Smooth muscle cell of the umbilical artery (primary cell): ENCODE data around the gene RNASE2. TPM values are rescaled to one million over a fixed set of nuclear protein-coding genes. Genes with fewer than 3 reads are reported as not detected.

ENCODE experiments used
- total RNA-seq: library from RNA; depleted of rRNA; stranded (reverse); fragments of >200 nt; gene quantifications from 2 replicates; pipeline ENCODE4 v1.2.3, GENCODE V29; 2014

RNASE2 gene
- not detected in 2 replicates for total RNA-seq

GRCh38 chr14:20954736-20955537 lies at the start of gene RNASE2:
TSS of gene RNASE2 (plus strand) at chr14:20955487. CDS start at chr14:20955772, 285 bp downstream.

GRCh38 chr14:20989787-20990600 lies 34.7 kb downstream of the RNASE2 start, which contains the start of gene METTL17:
TSS of gene METTL17 (plus strand) at chr14:20989980. CDS start at chr14:20990003, 23 bp downstream.

GRCh38 chr14:20998674-20999366 lies 43.5 kb downstream of the RNASE2 start, which contains the start of gene SLC39A2:
TSS of gene SLC39A2 (plus strand) at chr14:20999293. CDS start at chr14:20999447, 154 bp downstream.

Other genes with a start within 250 kb of the RNASE2 start
- not detected in 2 replicates for gene EDDM3A, start 209.6 kb upstream of the RNASE2 start, total RNA-seq
- not detected in 2 replicates for gene EDDM3B, start 187.1 kb upstream of the RNASE2 start, total RNA-seq
- not detected in 2 replicates for gene RNASE6, start 174.2 kb upstream of the RNASE2 start, total RNA-seq
- 0.30 TPM in 1 of 2 replicates, not detected in the other for gene RNASE1, start 152.6 kb upstream of the RNASE2 start, total RNA-seq
- not detected in 2 replicates for gene RNASE3, start 64.1 kb upstream of the RNASE2 start, total RNA-seq
- 36.1 and 48.1 TPM in 2 replicates for gene METTL17, start 34.5 kb downstream of the RNASE2 start, total RNA-seq
- 0.30 TPM in 1 of 2 replicates, not detected in the other for gene SLC39A2, start 43.8 kb downstream of the RNASE2 start, total RNA-seq
- 0.37 and 0.89 TPM in 2 replicates for gene NDRG2, start 69.6 kb downstream of the RNASE2 start, total RNA-seq
- not detected in 2 replicates for gene TPPP2, start 74.7 kb downstream of the RNASE2 start, total RNA-seq
- not detected in 2 replicates for gene RNASE13, start 79.3 kb downstream of the RNASE2 start, total RNA-seq
- gene RNASE7, start 86.9 kb downstream of the RNASE2 start, total RNA-seq: not detected in 2 replicates
- gene RNASE8, start 102.3 kb downstream of the RNASE2 start, total RNA-seq: not detected in 2 replicates
- 50.5 and 81.2 TPM in 2 replicates for gene ARHGEF40, start 114.8 kb downstream of the RNASE2 start, total RNA-seq
- 4.8 and 6.0 TPM in 2 replicates for gene ZNF219, start 143.2 kb downstream of the RNASE2 start, total RNA-seq
- gene TMEM253, start 145.6 kb downstream of the RNASE2 start, total RNA-seq: not detected in 2 replicates
- gene OR5AU1, start 200.6 kb downstream of the RNASE2 start, total RNA-seq: not detected in 2 replicates